Effector memory CD8-positive, alpha-beta T cell (primary cell): ENCODE data around the gene LAMP2.

Experiments used
- ATAC-seq: fragments of 150-1000 bp; cut with Tn5 transposase; replicated peaks from 2 replicates; pipeline ENCODE4 v1.10.0; 2021; ENCODE audit warnings: mild to moderate bottlenecking, moderate library complexity
- DNase-seq, 3 experiments: peaks; one replicate each; pipeline ENCODE4 v3.0.0; 2021
- H3K27ac Mint-ChIP-seq, 2 donors: one replicate each; pipeline ENCODE4 v1.8.0; 2022; ENCODE audit warnings: mild to moderate bottlenecking in 2 of 2, mixed read lengths in 2 of 2, moderate library complexity in 2 of 2
- H3K27me3 Mint-ChIP-seq, 2 donors: one replicate each; pipeline ENCODE4 v1.8.0; 2022; ENCODE audit warnings: mixed read lengths in 2 of 2
- H3K36me3 Mint-ChIP-seq: one replicate; pipeline ENCODE4 v1.8.0; 2022; ENCODE audit warnings: mild to moderate bottlenecking, moderate library complexity, mixed read lengths; ENCODE audit not compliant: insufficient read depth
- H3K4me1 Mint-ChIP-seq, 2 donors: one replicate each; pipeline ENCODE4 v1.8.0; 2022; ENCODE audit warnings: low read depth in 2 of 2, mixed read lengths in 2 of 2
- H3K4me3 Mint-ChIP-seq, 2 donors: one replicate each; pipeline ENCODE4 v1.8.0; 2022; ENCODE audit warnings: mild to moderate bottlenecking in 2 of 2, mixed read lengths in 2 of 2, moderate library complexity in 2 of 2
- H3K9me3 Mint-ChIP-seq, 2 donors: one replicate each; pipeline ENCODE4 v1.8.0; 2022; ENCODE audit warnings: mixed read lengths in 2 of 2

Gene LAMP2

DNA sequence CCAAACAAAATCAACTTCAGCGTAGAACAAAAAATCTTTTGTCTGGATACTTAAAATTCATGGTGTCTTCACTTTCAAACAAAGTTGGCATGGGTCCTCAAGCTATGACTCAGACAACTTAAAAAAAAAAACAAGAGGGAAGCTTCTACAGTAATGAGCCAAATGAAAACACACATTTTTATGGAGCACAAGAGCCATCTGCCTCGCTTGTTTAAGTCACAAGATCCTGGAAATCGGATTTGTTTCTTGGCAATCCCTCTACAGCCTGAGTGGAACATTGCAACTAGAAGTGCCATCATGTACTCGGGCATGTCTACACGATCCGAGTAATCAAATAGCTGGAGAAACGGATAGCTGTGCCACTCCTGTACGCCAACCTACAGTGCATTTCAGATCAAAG is 22.6 kb downstream of the LAMP2 start:
- Mint-ChIP-seq H3K36me3 (peaks cover 41% of the 10 kb centered on the region), H3K4me3 (no peak overlapping the region), H3K27me3 (no peaks in the 10 kb centered on the region), H3K4me1 (peaks cover 2 to 4% of the 10 kb centered on the region in 2 donors), H3K9me3 (no peaks in the 10 kb centered on the region), H3K27ac (no peak overlapping the region)
- no peak for DNase-seq
- no peak for ATAC-seq

DNA sequence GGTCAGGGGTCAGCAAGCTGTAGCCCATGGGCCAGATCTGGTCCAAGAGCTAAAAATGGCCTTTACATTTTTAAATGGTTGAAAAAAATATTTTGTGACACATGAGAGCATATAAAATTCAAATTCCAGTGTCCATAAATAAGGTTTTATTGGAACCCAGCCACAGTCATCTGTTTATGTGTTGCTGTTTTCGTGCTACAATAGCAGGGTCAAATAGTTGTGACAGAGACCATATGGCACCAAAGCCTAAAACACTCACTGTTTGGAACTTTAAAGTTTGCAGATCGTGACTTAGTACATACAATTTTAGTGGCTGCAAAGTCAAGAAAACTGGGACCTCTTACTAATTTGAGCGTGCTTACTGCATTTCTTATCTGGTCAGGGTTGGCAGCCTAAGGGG is 29.2 kb downstream of the LAMP2 start:
- ATAC-seq (no peak), DNase-seq (no peak)
- Mint-ChIP-seq H3K4me3 (no peak overlapping the region), H3K27ac (no peak overlapping the region), H3K9me3 (no peaks in the 10 kb centered on the region), H3K27me3 (no peaks in the 10 kb centered on the region), H3K36me3 (peaks cover 45% of the 10 kb centered on the region), H3K4me1 (peaks cover 2 to 4% of the 10 kb centered on the region in 2 donors)

DNA sequence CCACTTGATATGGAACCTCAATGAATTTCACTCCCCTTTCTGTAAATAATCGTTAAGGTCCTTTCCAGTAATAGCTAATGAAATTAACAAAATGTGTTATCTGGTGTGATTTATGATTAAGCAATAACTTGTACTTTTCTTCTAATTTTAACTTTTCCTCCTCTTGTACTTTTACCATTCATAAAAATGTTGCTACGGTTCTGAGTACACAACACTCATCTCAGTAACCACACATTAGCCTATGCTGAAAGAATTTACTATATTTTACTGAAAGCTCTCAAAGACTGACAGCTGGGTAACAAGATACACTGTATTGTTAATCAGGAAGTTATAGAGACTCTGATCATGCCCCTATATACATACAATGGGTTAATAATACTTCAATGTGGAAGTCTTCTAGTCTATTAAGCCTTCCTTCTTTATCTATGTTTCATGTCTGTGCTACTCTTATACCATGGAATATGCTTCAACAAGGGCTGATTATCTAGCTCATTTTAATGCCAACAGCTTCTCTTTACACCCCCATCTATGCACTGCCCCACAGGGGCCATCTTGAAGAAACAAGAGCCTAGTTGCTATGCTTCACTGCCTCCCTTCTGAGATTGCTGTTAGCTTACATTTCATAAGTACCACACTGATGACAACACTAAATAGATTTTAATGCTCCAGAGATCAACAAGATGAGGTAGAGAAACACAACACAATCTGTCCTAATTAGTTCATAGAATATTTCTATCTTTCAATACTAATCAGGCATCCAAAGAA is 39.1 kb downstream of the LAMP2 start:
- H3K36me3 Mint-ChIP-seq = peaks cover 4% of the 10 kb centered on the region
- H3K4me1 Mint-ChIP-seq = peaks cover 0 to 3% of the 10 kb centered on the region in 2 donors
- ATAC-seq = no peak

DNA sequence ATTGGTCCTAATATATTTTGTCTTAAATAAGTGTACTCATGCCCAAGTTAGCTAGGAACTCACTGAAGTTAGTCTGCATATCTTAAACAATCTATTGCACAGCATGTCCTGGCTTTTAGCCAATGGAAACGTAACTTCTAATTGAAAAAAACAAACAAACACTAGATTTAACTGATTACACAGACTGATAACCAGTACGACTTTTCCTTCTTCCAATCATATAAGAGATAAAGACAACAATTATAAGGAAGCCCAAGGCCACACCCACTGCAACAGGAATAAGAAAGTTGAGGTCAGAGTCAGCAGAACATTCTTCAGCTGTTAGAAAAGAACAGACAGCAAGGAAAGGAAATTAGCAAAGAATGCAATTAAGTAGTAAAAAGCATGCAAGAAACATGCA is 40.8 kb downstream of the LAMP2 start:
- Mint-ChIP-seq H3K4me1 (peaks cover 0 to 3% of the 10 kb centered on the region in 2 donors), H3K36me3 (no peaks in the 10 kb centered on the region), H3K27ac (peak overlapping the region in 1 of 2 donors; percentile 86), H3K9me3 (no peaks in the 10 kb centered on the region), H3K27me3 (no peaks in the 10 kb centered on the region), H3K4me3 (no peak overlapping the region)
- no peak for DNase-seq
- ATAC-seq = no peak

More for the DNA sequence above, 39.1 kb downstream of the LAMP2 start:
- H3K27ac Mint-ChIP-seq = no peak overlapping the region
- no peaks in the 10 kb centered on the region for H3K27me3 Mint-ChIP-seq
- DNase-seq = no peak
- H3K9me3 Mint-ChIP-seq = no peaks in the 10 kb centered on the region
- H3K4me3 Mint-ChIP-seq = no peak overlapping the region

DNA sequence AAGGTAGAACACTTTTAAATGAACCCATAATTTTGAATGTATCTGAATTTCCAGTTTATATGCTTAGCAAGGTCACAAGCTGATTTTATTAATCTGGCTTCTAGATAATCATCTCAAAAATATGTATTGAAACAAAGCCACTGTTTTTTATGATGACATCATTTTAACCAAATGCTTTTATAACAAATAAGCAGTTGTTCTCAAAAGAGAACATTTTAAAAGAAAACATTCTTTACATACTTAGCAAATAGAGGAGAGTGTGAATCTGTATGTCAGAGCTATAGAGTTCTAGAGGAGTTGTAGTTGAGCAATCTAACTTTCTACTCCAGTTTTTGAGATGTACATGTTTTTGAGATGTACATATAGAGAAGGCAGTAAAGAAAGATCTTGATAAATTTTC is 42.5 kb downstream of the LAMP2 start:
- no peak overlapping the region for H3K4me3 Mint-ChIP-seq
- ATAC-seq = no peak
- no peak for DNase-seq

DNA sequence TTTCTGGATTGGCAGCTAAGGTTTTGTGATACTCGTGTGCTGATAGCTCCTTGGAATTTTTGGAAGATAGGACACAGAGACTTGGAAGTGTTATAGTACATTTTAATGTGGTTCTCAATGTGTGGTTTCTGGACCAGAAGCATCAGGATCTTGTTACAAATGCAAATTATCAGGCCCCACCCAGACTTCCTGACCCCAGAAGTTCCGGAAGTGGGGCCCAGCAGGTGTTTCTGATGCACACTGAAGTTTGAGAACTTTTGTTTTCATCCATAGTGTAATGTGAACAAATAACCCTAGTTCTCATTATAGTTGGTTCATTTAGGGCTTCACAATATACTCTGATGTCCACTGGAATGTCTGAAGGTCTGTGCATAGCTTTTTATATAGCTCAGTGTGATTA is 49.6 kb downstream of the LAMP2 start:
- peak overlapping the region in 1 of 2 donors; percentile 29 for H3K4me3 Mint-ChIP-seq
- no peaks in the 10 kb centered on the region for H3K27me3 Mint-ChIP-seq
- H3K36me3 Mint-ChIP-seq = peaks cover 3% of the 10 kb centered on the region
- H3K4me1 Mint-ChIP-seq = peaks cover 0 to 4% of the 10 kb centered on the region in 2 donors
- no peaks in the 10 kb centered on the region for H3K9me3 Mint-ChIP-seq
- DNase-seq = no peak
- H3K27ac Mint-ChIP-seq = peak overlapping the region in 1 of 2 donors; percentile 73
- ATAC-seq = no peak

More for the DNA sequence above, 42.5 kb downstream of the LAMP2 start:
- H3K36me3 Mint-ChIP-seq = no peaks in the 10 kb centered on the region
- no peaks in the 10 kb centered on the region for H3K9me3 Mint-ChIP-seq
- H3K4me1 Mint-ChIP-seq = peaks cover 0 to 3% of the 10 kb centered on the region in 2 donors
- no peaks in the 10 kb centered on the region for H3K27me3 Mint-ChIP-seq
- no peak overlapping the region for H3K27ac Mint-ChIP-seq

DNA sequence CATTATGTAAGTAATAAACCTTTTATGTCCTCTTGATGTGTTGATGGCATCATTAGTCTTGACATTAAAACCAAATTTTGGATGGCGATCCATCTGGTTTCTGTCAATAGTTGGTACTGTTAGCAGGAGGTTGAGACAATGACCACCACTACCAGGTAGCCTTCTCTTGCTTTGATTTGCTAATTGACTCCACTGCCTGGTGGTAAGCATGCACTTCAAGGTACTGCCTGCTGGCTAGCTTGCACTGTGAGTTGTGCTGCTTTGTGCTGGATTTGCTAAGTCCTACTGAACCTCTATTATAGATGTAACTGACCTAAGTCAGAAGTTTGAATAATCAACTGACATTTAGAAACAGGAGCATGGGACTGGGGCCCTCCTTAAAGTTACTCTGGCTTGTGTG is 60.9 kb downstream of the LAMP2 start:
- H3K4me1 Mint-ChIP-seq = no peaks in the 10 kb centered on the region
- ATAC-seq = no peak
- no peak overlapping the region for H3K27ac Mint-ChIP-seq
- no peak for DNase-seq
- no peak overlapping the region for H3K4me3 Mint-ChIP-seq
- H3K9me3 Mint-ChIP-seq = no peaks in the 10 kb centered on the region
- no peaks in the 10 kb centered on the region for H3K36me3 Mint-ChIP-seq
- H3K27me3 Mint-ChIP-seq = peaks cover 6 to 9% of the 10 kb centered on the region in 2 donors

DNA sequence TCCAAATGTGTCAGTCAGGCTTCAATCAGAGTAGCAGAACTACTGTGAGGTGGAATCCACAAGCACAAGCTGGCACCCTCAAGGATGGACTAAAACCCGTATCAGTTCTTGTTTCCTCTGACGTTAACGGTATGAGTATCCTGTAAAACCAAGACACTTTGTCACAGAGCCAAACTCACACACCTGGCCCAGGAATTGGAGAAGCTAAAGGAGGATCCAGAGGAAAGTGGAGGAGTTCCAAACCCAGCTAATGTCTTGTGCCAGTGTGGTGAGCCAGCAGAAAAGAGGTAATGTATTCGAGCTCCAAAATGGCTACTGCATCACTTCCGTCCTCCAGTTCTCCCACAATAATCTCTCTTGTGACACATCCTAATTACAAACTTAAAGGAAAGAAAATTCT is 62.5 kb downstream of the LAMP2 start:
- no peak for DNase-seq
- Mint-ChIP-seq H3K36me3 (no peaks in the 10 kb centered on the region), H3K27ac (no peak overlapping the region), H3K4me1 (no peaks in the 10 kb centered on the region), H3K27me3 (peaks cover 6 to 9% of the 10 kb centered on the region in 2 donors), H3K4me3 (no peak overlapping the region), H3K9me3 (no peaks in the 10 kb centered on the region)
- ATAC-seq = no peak

DNA sequence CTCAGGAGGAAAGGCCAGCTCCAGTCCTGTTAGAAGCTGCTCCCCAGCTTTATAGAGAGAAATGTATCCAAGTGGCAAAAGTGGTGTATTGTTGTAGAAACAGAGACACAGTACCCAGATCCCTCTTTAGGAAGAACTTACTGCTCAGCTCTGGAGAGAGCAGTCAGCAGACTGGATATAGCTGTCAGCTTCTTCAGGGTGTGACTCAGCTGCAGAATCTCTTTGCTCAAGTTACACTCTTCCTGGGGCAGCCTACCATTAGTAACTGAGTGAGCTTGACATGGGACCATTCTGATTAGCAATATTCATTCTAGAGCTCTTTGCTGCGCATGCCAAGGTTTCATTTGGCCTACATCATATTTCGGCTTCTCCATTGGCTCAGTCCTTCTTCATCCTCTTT is 66.7 kb downstream of the LAMP2 start:
- DNase-seq = no peak
- no peak for ATAC-seq
- Mint-ChIP-seq H3K27me3 (peaks cover 7 to 17% of the 10 kb centered on the region in 2 donors), H3K4me1 (no peaks in the 10 kb centered on the region), H3K36me3 (no peaks in the 10 kb centered on the region), H3K9me3 (no peaks in the 10 kb centered on the region), H3K4me3 (no peak overlapping the region), H3K27ac (no peak overlapping the region)

DNA sequence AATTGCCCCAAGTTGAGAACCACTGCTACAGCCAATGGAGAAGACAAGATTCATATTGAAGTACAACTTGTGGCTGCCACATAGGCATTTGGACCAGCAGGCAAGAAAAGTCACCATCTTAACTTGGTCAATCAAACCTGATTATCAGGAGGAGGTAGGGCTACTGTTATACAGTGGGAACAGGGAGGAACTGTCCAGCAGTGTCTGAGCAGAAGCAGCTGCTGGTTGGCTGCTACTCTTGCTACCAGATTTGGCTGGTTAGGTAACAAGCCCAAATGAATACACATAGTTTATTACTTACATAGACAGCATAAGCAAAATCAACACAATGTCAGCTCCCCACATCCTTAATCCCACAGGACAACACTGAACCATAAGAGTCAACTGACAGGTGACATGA is 67.8 kb downstream of the LAMP2 start:
- H3K4me1 Mint-ChIP-seq = no peaks in the 10 kb centered on the region
- DNase-seq (no peak), ATAC-seq (no peak)
- no peaks in the 10 kb centered on the region for H3K9me3 Mint-ChIP-seq
- no peak overlapping the region for H3K4me3 Mint-ChIP-seq
- H3K27ac Mint-ChIP-seq = no peak overlapping the region
- H3K36me3 Mint-ChIP-seq = no peaks in the 10 kb centered on the region
- peaks cover 7 to 14% of the 10 kb centered on the region in 2 donors for H3K27me3 Mint-ChIP-seq

DNA sequence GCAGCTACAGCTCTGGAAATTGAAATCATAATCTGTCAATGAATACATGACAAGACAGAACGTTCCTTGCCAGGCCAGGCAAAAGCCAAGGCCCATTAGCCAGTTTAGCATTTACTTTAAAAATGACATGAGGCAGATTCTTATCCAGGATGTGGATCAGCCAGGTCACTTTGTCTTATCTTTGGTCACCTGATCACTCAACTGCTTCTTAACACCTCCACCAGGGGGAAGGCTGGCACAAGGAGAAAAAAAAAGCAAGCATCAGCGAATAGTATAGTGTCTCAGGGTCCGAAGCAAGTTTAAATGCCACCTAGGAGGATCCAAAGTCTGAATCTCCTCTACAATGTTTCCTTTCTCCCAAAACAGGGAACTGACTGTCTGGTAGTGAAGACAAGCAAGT is 88.4 kb downstream of the LAMP2 start:
- H3K9me3 Mint-ChIP-seq = no peaks in the 10 kb centered on the region
- peaks cover 11 to 20% of the 10 kb centered on the region in 2 donors for H3K27me3 Mint-ChIP-seq
- H3K27ac Mint-ChIP-seq = no peak overlapping the region
- ATAC-seq = peak; percentile 69
- peak; percentile 1 to 14 (median 1) for DNase-seq
- H3K4me1 Mint-ChIP-seq = peaks cover 0 to 2% of the 10 kb centered on the region in 2 donors
- H3K36me3 Mint-ChIP-seq = no peaks in the 10 kb centered on the region
- H3K4me3 Mint-ChIP-seq = no peak overlapping the region

DNA sequence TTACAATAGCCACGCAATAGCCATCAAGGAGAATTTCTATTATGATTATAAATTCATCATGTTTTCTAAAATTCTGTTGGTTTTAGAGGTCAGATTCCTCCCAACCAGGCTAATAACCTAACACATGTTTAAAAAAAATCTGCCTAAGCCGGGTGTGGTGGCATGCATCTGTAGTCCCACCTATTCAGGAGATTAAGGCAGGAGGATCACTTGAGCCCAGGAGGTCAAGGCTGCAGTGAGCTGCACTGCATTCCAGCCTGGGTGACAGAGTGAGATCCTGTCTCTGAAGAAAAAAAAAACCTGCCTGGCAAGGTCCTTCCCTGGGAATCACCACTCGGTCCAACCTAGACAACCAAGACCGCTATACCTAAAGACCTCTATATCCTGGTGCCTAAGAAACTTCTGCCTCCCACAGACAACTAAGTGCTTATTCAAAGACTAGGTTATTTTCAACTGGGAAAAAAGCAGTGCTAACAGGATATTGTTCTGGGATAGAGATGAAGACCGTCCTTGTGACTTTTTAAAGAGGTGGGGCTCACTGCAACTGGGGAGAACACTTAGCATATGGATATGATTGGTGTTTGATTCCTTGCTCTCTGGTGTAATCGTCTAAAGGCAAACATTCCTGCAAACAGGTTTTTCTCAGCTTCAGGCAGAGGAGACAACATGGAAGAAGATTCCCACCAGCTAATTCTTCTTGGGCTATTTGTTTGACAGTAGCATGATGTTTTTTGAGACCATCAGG is 89.0 kb downstream of the LAMP2 start:
- peaks cover 0 to 2% of the 10 kb centered on the region in 2 donors for H3K4me1 Mint-ChIP-seq

DNA sequence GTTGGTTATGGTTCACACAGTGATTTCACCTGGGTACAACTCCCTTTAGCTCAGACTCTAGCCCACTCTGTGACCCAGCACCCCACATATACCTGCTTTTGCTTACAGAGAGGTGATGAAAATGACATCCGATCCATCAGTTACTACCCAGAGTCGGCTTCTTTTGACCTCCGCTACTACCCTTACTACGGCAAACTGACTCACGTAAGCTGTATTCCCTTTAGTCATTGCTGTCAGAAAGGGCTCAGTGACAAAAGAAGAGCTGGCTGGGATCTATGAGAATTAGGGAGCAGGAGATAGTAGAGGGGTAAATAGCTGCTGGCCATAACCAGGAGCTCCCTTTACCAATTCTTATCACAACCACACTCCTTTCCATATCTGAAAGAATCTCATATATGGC is 90.5 kb downstream of the LAMP2 start:
- Mint-ChIP-seq H3K9me3 (no peaks in the 10 kb centered on the region), H3K36me3 (no peaks in the 10 kb centered on the region), H3K27me3 (peaks cover 10% of the 10 kb centered on the region in 2 donors), H3K4me3 (no peak overlapping the region), H3K4me1 (peaks cover 0 to 2% of the 10 kb centered on the region in 2 donors), H3K27ac (no peak overlapping the region)
- ATAC-seq (no peak), DNase-seq (no peak)

More for the DNA sequence above, 89.0 kb downstream of the LAMP2 start:
- Mint-ChIP-seq H3K4me3 (no peak overlapping the region), H3K9me3 (no peaks in the 10 kb centered on the region), H3K27me3 (peaks cover 11 to 20% of the 10 kb centered on the region in 2 donors), H3K36me3 (no peaks in the 10 kb centered on the region), H3K27ac (no peak overlapping the region)
- DNase-seq = no peak
- ATAC-seq = no peak
